GM12878 (cell line): ENCODE measurements around the gene TRPM6. TPM values are rescaled to one million over a fixed set of nuclear protein-coding genes. Genes with fewer than 3 reads are reported as not detected.

Source experiments
- ATAC-seq: fragments of 200-7000 bp; cut with Tn5 transposase; 3 replicates; pipeline ENCODE4 v1.9.1; 2020; ENCODE audit warnings: mild to moderate bottlenecking, moderate library complexity
- BruUV-seq: library from RNA; stranded (reverse); fragments of 400-500 nt; replicated peaks from 2 replicates; lab custom pipeline; 2021; lab: Mats Ljungman, UMichigan
- CTCF ChIA-PET: fragments of 300-600 bp; sonication (Branson Sonifier 250); formaldehyde crosslinking; extraction: SDS; loops from one replicate; lab custom pipeline; 2021; ENCODE audit warnings: inconsistent platforms; lab: Yijun Ruan, JAX
- POLR2A ChIA-PET: fragments of 350-600 bp; formaldehyde crosslinking; extraction: SDS; loops from one replicate; lab custom pipeline; 2021; ENCODE audit warnings: inconsistent platforms; lab: Charles Lee
- RAD21 ChIA-PET: fragments of 300-600 bp; sonication (Branson Sonifier 250); formaldehyde crosslinking; loops from one replicate; lab custom pipeline; 2023; ENCODE audit warnings: antibody characterized with exemption; ENCODE audit not compliant: unreplicated experiment; lab: Charles Lee
- SMC1A ChIA-PET: fragments of 300-600 bp; sonication (Branson Sonifier 250); formaldehyde crosslinking; loops from one replicate; lab custom pipeline; 2023; ENCODE audit not compliant: unreplicated experiment, uncharacterized antibody; lab: Charles Lee
- DNase-seq: peaks from one replicate; pipeline ENCODE4 v3.0.0-alpha.2; 2011; ENCODE audit warnings: low read depth, low spot score
- FAIRE-seq: peaks from 3 replicates; lab custom pipeline; 2011; peaks lifted over from hg19 to GRCh38; lab: Jason Lieb, UNC
- H2AFZ ChIP-seq: 2 replicates; pipeline ENCODE4 v1.6.0; 2011; ENCODE audit warnings: low read depth, low read length, control low read depth; ENCODE audit not compliant: control insufficient read depth
- H3K27ac ChIP-seq: 2 replicates; pipeline ENCODE4 v1.5.1; 2011; ENCODE audit warnings: control low read depth; ENCODE audit not compliant: control insufficient read depth, insufficient read depth
- H3K27me3 ChIP-seq, 2 experiments: replicated peaks in 1 of 2; 2 replicates each; pipeline versions ENCODE4 v1.6.0 to v1.6.1; 2011; ENCODE audit warnings: low read length in 1 of 2; ENCODE audit not compliant: control insufficient read depth in 2 of 2, insufficient read depth in 2 of 2
- H3K36me3 ChIP-seq, 2 experiments: 2 replicates each; pipeline ENCODE4 v1.5.1; 2011; ENCODE audit warnings: low read length in 1 of 2; ENCODE audit not compliant: control insufficient read depth in 2 of 2, insufficient read depth in 2 of 2
- H3K4me1 ChIP-seq: 2 replicates; pipeline ENCODE4 v1.6.1; 2011; ENCODE audit warnings: mild to moderate bottlenecking, low read length, moderate library complexity, mixed read lengths; ENCODE audit not compliant: control insufficient read depth, insufficient read depth
- H3K4me2 ChIP-seq: 2 replicates; pipeline ENCODE4 v1.6.0; 2011; ENCODE audit warnings: control low read depth; ENCODE audit not compliant: control insufficient read depth, insufficient read depth
- H3K4me3 ChIP-seq: fragments of 200-600 bp; sonication (generic); 2 replicates; pipeline ENCODE4 v1.5.1; 2016
- H3K79me2 ChIP-seq: 2 replicates; pipeline ENCODE4 v1.6.0; 2011; ENCODE audit warnings: low read length; ENCODE audit not compliant: control insufficient read depth, insufficient read depth
- H3K9ac ChIP-seq: 2 replicates; pipeline ENCODE4 v1.8.0; 2011; ENCODE audit warnings: low read length, control low read depth, mixed read lengths; ENCODE audit not compliant: control insufficient read depth, insufficient read depth
- H3K9me3 ChIP-seq: replicated peaks from 3 replicates; pipeline ENCODE4 v1.5.1; 2011; ENCODE audit warnings: mild to moderate bottlenecking, low read length; ENCODE audit not compliant: control insufficient read depth, insufficient read depth
- H4K20me1 ChIP-seq: 2 replicates; pipeline ENCODE4 v1.6.0; 2011; ENCODE audit not compliant: control insufficient read depth, insufficient read depth
- E2F4 ChIP-seq: IDR thresholded peaks from 2 replicates; pipeline ENCODE4 v1.6.1; 2012; ENCODE audit warnings: low read depth, low read length, improper control_type of control experiment
- PML ChIP-seq: IDR thresholded peaks from 2 replicates; pipeline ENCODE4 v1.6.1; 2012; ENCODE audit warnings: low read length, inconsistent platforms
- WGBS: methylation state at CpG from one replicate; pipeline ENCODE4 v1.1.6; 2016; ENCODE audit warnings: low lambda C conversion rate; ENCODE audit not compliant: insufficient replicate concordance, insufficient coverage; ENCODE audit errors: missing lambda C conversion rate; 5-methylcytosine and 5-hydroxymethylcytosine counted together
- in situ Hi-C: fragments of 300-500 bp; cut with MboI; formaldehyde crosslinking; loops from 9 replicates; pipeline ENCODE4 v1.14.3; 2018; ENCODE audit warnings: mixed read lengths
- intact Hi-C: fragments of 100-400 bp; cut with micrococcal nuclease; formaldehyde crosslinking; loops from one replicate; pipeline ENCODE4 v1.14.2; 2022; ENCODE audit not compliant: unreplicated experiment
- polyA plus RNA-seq, 11 experiments: library from polyadenylated mRNA; depleted of rRNA in 4 of 11; unstranded in 6 of 11; stranded (reverse) in 5 of 11; fragments of >200 nt; fragmentation: Nextera tagmentation in 4 of 11; fragmentation: Illumina TruSeq in 1 of 11; extraction: Ambion mirVana in 4 of 11; extraction: Trizol in 1 of 11; gene quantifications; 1 replicate in 1 of 11; 2 replicates in 10 of 11; pipeline versions ENCODE4 v1.2.1 to v1.2.3, GENCODE V29; 2011 to 2016; ENCODE audit warnings: inconsistent platforms in 2 of 11, missing spikeins in 2 of 11, low read depth in 1 of 11
- small RNA-seq: library from RNA; depleted of rRNA; stranded (forward); fragments of <200 nt; gene quantifications from one replicate; pipeline ENCODE3, GENCODE V24; 2014
- total RNA-seq, 4 experiments: library from RNA; depleted of rRNA in 3 of 4; stranded (reverse); fragments of >200 nt in 3 of 4; fragmentation: Illumina TruSeq in 1 of 4; extraction: Trizol in 1 of 4; gene quantifications; 2 replicates each; pipeline versions ENCODE4 v1.2.1 to v1.2.3, GENCODE V29; 2013 to 2021
- TF ChIP-seq, protein P1 (sequence below): IDR thresholded peaks from 2 replicates; pipeline ENCODE4 v1.6.1; 2012; ENCODE audit warnings: mild to moderate bottlenecking, low read depth, low read length

TRPM6 gene
- total and polyA plus RNA-seq, 10 of the 15 experiments (the other 5 are each of a cell fraction or from before 2014, with no cell fraction given): under 0.01 to 0.34 (median 0.05) TPM; not detected in 1

- FAIRE-seq: no peak
- TF ChIP-seq PML: no peak
- TF ChIP-seq, protein P1, sequence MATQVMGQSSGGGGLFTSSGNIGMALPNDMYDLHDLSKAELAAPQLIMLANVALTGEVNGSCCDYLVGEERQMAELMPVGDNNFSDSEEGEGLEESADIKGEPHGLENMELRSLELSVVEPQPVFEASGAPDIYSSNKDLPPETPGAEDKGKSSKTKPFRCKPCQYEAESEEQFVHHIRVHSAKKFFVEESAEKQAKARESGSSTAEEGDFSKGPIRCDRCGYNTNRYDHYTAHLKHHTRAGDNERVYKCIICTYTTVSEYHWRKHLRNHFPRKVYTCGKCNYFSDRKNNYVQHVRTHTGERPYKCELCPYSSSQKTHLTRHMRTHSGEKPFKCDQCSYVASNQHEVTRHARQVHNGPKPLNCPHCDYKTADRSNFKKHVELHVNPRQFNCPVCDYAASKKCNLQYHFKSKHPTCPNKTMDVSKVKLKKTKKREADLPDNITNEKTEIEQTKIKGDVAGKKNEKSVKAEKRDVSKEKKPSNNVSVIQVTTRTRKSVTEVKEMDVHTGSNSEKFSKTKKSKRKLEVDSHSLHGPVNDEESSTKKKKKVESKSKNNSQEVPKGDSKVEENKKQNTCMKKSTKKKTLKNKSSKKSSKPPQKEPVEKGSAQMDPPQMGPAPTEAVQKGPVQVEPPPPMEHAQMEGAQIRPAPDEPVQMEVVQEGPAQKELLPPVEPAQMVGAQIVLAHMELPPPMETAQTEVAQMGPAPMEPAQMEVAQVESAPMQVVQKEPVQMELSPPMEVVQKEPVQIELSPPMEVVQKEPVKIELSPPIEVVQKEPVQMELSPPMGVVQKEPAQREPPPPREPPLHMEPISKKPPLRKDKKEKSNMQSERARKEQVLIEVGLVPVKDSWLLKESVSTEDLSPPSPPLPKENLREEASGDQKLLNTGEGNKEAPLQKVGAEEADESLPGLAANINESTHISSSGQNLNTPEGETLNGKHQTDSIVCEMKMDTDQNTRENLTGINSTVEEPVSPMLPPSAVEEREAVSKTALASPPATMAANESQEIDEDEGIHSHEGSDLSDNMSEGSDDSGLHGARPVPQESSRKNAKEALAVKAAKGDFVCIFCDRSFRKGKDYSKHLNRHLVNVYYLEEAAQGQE: no peak
- TF ChIP-seq E2F4: no peak
- ChIA-PET SMC1A (no interaction called here), CTCF (no interaction called here), RAD21 (no interaction called here), POLR2A (no interaction called here)
- intact Hi-C loops: no loop called here
- Histone ChIP-seq H3K36me3 (no peaks in the 10 kb centered on the region), H3K4me1 (no peaks in the 10 kb centered on the region), H2AFZ (no peak overlapping the region), H3K9me3 (no peaks in the 10 kb centered on the region), H3K27ac (no peak overlapping the region), H4K20me1 (no peaks in the 10 kb centered on the region), H3K79me2 (no peaks in the 10 kb centered on the region), H3K4me2 (no peak overlapping the region), H3K4me3 (no peak overlapping the region), H3K27me3 (0 out of 4 replicates have a peak, but pooled peaks cover 0 to 1% of the 10 kb centered on the region in 2 experiments), H3K9ac (no peak overlapping the region)
- in situ Hi-C loops: no loop called here
- BruUV-seq: no TSS peak
- 31% methylated on average over 6 of the region's 6 CpGs for WGBS
- ATAC-seq: no peak
- no peak for DNase-seq
Measured at GRCh38 chr9:74674077-74674476, 213.6 kb downstream of the TRPM6 start.

Small RNA genes within 50 kb of the gene (small RNA-seq; reads per million reads assigned to genes)
- not detected for gene RNU6-445P

Other genes starting within 250 kb of the TRPM6 start
- gene C9orf40, start 65.0 kb upstream of the TRPM6 start, total RNA-seq (2014; rRNA removed): 6.8 and 9.3 TPM in 2 replicates
- gene C9orf40, start 65.0 kb upstream of the TRPM6 start, total RNA-seq (2014; rRNA removed; fragmentation: Illumina TruSeq; extraction: Trizol): 7.1 and 7.6 TPM in 2 replicates
- 18.5 and 21.5 TPM in 2 replicates for gene C9orf40, start 65.0 kb upstream of the TRPM6 start, total RNA-seq (2021)
- 9.8 and 16.4 TPM in 2 replicates for gene C9orf40, start 65.0 kb upstream of the TRPM6 start, polyA plus RNA-seq (2011; rRNA removed)
- 9.8 and 10.2 TPM in 2 replicates for gene C9orf40, start 65.0 kb upstream of the TRPM6 start, polyA plus RNA-seq (2014; fragmentation: Illumina TruSeq; extraction: Trizol)
- 10 to 100 TPM in 1 of 2 experiments, 1 to 10 TPM in 1; 7.8 to 14.1 TPM for gene C9orf40, start 65.0 kb upstream of the TRPM6 start, polyA plus RNA-seq (2014; fragmentation: Nextera tagmentation; extraction: Ambion mirVana)
- gene C9orf40, start 65.0 kb upstream of the TRPM6 start, polyA plus RNA-seq (2014; rRNA removed): 13.2 and 14.6 TPM in 2 replicates
- 10 to 100 TPM; 29.5 to 30.9 TPM for gene C9orf40, start 65.0 kb upstream of the TRPM6 start, polyA plus RNA-seq (2016; fragmentation: Nextera tagmentation; extraction: Ambion mirVana)
- gene CARNMT1, start 140.4 kb upstream of the TRPM6 start, total RNA-seq (2014; rRNA removed): 15.1 and 18.1 TPM in 2 replicates
- 17.5 and 18.9 TPM in 2 replicates for gene CARNMT1, start 140.4 kb upstream of the TRPM6 start, total RNA-seq (2014; rRNA removed; fragmentation: Illumina TruSeq; extraction: Trizol)
- gene CARNMT1, start 140.4 kb upstream of the TRPM6 start, total RNA-seq (2021): 16.1 and 19.4 TPM in 2 replicates
- gene CARNMT1, start 140.4 kb upstream of the TRPM6 start, polyA plus RNA-seq (2011; rRNA removed): 15.8 and 25.6 TPM in 2 replicates
- 11.8 and 16.1 TPM in 2 replicates for gene CARNMT1, start 140.4 kb upstream of the TRPM6 start, polyA plus RNA-seq (2014; fragmentation: Illumina TruSeq; extraction: Trizol)
- 10 to 100 TPM in 1 of 2 experiments, 1 to 10 TPM in 1; 8.2 to 11.1 TPM for gene CARNMT1, start 140.4 kb upstream of the TRPM6 start, polyA plus RNA-seq (2014; fragmentation: Nextera tagmentation; extraction: Ambion mirVana)
- gene CARNMT1, start 140.4 kb upstream of the TRPM6 start, polyA plus RNA-seq (2014; rRNA removed): 7.6 and 11.9 TPM in 2 replicates
- gene CARNMT1, start 140.4 kb upstream of the TRPM6 start, polyA plus RNA-seq (2016; fragmentation: Nextera tagmentation; extraction: Ambion mirVana): 10 to 100 TPM; 18.5 to 20.1 TPM
- 11.2 and 14.9 TPM in 2 replicates for gene NMRK1, start 200.2 kb upstream of the TRPM6 start, total RNA-seq (2014; rRNA removed)
- 11.5 and 12.4 TPM in 2 replicates for gene NMRK1, start 200.2 kb upstream of the TRPM6 start, total RNA-seq (2014; rRNA removed; fragmentation: Illumina TruSeq; extraction: Trizol)
- gene NMRK1, start 200.2 kb upstream of the TRPM6 start, total RNA-seq (2021): 9.3 and 11.7 TPM in 2 replicates
- gene NMRK1, start 200.2 kb upstream of the TRPM6 start, polyA plus RNA-seq (2011; rRNA removed): 11.8 and 13.6 TPM in 2 replicates
- gene NMRK1, start 200.2 kb upstream of the TRPM6 start, polyA plus RNA-seq (2014; fragmentation: Illumina TruSeq; extraction: Trizol): 12.9 and 15.3 TPM in 2 replicates
- gene NMRK1, start 200.2 kb upstream of the TRPM6 start, polyA plus RNA-seq (2014; fragmentation: Nextera tagmentation; extraction: Ambion mirVana): 10 to 100 TPM in 1 of 2 experiments, 1 to 10 TPM in 1; 8.4 to 13.4 TPM
- gene NMRK1, start 200.2 kb upstream of the TRPM6 start, polyA plus RNA-seq (2014; rRNA removed): 11.4 and 11.8 TPM in 2 replicates
- 10 to 100 TPM; 16.6 to 17.2 TPM for gene NMRK1, start 200.2 kb upstream of the TRPM6 start, polyA plus RNA-seq (2016; fragmentation: Nextera tagmentation; extraction: Ambion mirVana)
- 45.4 and 46.6 TPM in 2 replicates for gene OSTF1, start 200.6 kb upstream of the TRPM6 start, total RNA-seq (2014; rRNA removed)
- 57.6 and 58.6 TPM in 2 replicates for gene OSTF1, start 200.6 kb upstream of the TRPM6 start, total RNA-seq (2014; rRNA removed; fragmentation: Illumina TruSeq; extraction: Trizol)
- 52.4 and 53.9 TPM in 2 replicates for gene OSTF1, start 200.6 kb upstream of the TRPM6 start, total RNA-seq (2021)
- gene OSTF1, start 200.6 kb upstream of the TRPM6 start, polyA plus RNA-seq (2011; rRNA removed): 38.8 and 54.9 TPM in 2 replicates
- 48.4 and 61.6 TPM in 2 replicates for gene OSTF1, start 200.6 kb upstream of the TRPM6 start, polyA plus RNA-seq (2014; fragmentation: Illumina TruSeq; extraction: Trizol)
- gene OSTF1, start 200.6 kb upstream of the TRPM6 start, polyA plus RNA-seq (2014; fragmentation: Nextera tagmentation; extraction: Ambion mirVana): 10 to 100 TPM; 36.2 to 45.3 TPM
- gene OSTF1, start 200.6 kb upstream of the TRPM6 start, polyA plus RNA-seq (2014; rRNA removed): 34.1 and 37.9 TPM in 2 replicates
- 10 to 100 TPM; 79.1 to 82.4 TPM for gene OSTF1, start 200.6 kb upstream of the TRPM6 start, polyA plus RNA-seq (2016; fragmentation: Nextera tagmentation; extraction: Ambion mirVana)